GM21786 (cell line): Measurements from ENCODE around the gene MAN1A1.
A peak's percentile ranks its signal among the peaks of the same experiment; 100 is the strongest.
"Not testable (repeated sequence)": the region's sequence is repeated elsewhere in the genome, so short reads cannot be mapped to it uniquely, and the experiment has no call there.

ENCODE experiments used
- ATAC-seq: cut with Tn5 transposase; IDR thresholded peaks from one replicate; pipeline ENCODE4 v1.9.1; 2021; ENCODE audit not compliant: unreplicated experiment

The MAN1A1 gene

GRCh38 chr6:119174879-119175817 is 174.4 kb downstream of the MAN1A1 start:
- ATAC-seq: no peak

- no peak for ATAC-seq
These were observed 175.5 kb downstream of the MAN1A1 start for GRCh38 chr6:119174085-119174445.

- no peak for ATAC-seq
These were observed 176.1 kb downstream of the MAN1A1 start for GRCh38 chr6:119173249-119174084.

- no peak for ATAC-seq
These were observed 176.7 kb downstream of the MAN1A1 start for GRCh38 chr6:119172824-119173223.

- no peak for ATAC-seq
These were observed 177.5 kb downstream of the MAN1A1 start for GRCh38 chr6:119171864-119172588.

- no peak for ATAC-seq
These were observed 178.3 kb downstream of the MAN1A1 start for GRCh38 chr6:119171088-119171841.

- ATAC-seq: no peak
These were observed 179.0 kb downstream of the MAN1A1 start for GRCh38 chr6:119170447-119171087.

- ATAC-seq: no peak
These were observed 179.5 kb downstream of the MAN1A1 start for GRCh38 chr6:119170103-119170446.

GRCh38 chr6:119169355-119169754 is 180.2 kb downstream of the MAN1A1 start:
- not testable (repeated sequence) for ATAC-seq

- ATAC-seq: no peak
These were observed 183.4 kb downstream of the MAN1A1 start for GRCh38 chr6:119166024-119166784.

GRCh38 chr6:119163006-119163405 is 186.6 kb downstream of the MAN1A1 start:
- ATAC-seq: no peak

GRCh38 chr6:119162134-119162775 is 187.3 kb downstream of the MAN1A1 start:
- peak; percentile 76 for ATAC-seq

- no peak for ATAC-seq
These were observed 188.1 kb downstream of the MAN1A1 start for GRCh38 chr6:119161438-119161837.

GRCh38 chr6:119160911-119161310 is 188.7 kb downstream of the MAN1A1 start:
- ATAC-seq: no peak

GRCh38 chr6:119158057-119158848 is 191.3 kb downstream of the MAN1A1 start:
- ATAC-seq: no peak

- ATAC-seq: no peak
These were observed 192.1 kb downstream of the MAN1A1 start for GRCh38 chr6:119157506-119157815.

GRCh38 chr6:119156757-119157505 is 192.6 kb downstream of the MAN1A1 start:
- ATAC-seq: no peak

- not testable (repeated sequence) for ATAC-seq
These were observed 193.5 kb downstream of the MAN1A1 start for GRCh38 chr6:119156082-119156481.
